K562 (cell line): Measurements from ENCODE around the gene ART4. TPM values are rescaled to one million over a fixed set of nuclear protein-coding genes. Genes with fewer than 3 reads are reported as not detected.
A peak's percentile ranks its signal among the peaks of the same experiment; 100 is the strongest.

Experiments
- AFF4 ChIP-seq: sonication (generic); formaldehyde crosslinking; IDR thresholded peaks from 2 replicates; pipeline ENCODE4 v1.8.0; 2023; ENCODE audit warnings: mild to moderate bottlenecking, missing genetic modification reagents
- ATF7 ChIP-seq: fragments of 450-650 bp; IDR thresholded peaks from 2 replicates; pipeline ENCODE4 v1.7.1; 2014; ENCODE audit warnings: mild to moderate bottlenecking, moderate library complexity
- BRCA1 ChIP-seq, 2 experiments: fragments of 450-650 bp in 1 of 2; sonication (generic) in 1 of 2; formaldehyde crosslinking in 1 of 2; IDR thresholded peaks; 2 replicates each; pipeline versions ENCODE4 v1.5.0 to v1.6.1; 2017 to 2020; ENCODE audit warnings: mild to moderate bottlenecking in 1 of 2, missing genetic modification reagents in 1 of 2
- BRD4 ChIP-seq: fragments of 200-600 bp; sonication (generic); IDR thresholded peaks from 2 replicates; pipeline ENCODE4 v1.6.1; 2017; ENCODE audit warnings: inconsistent platforms
- CTBP1 ChIP-seq: fragments of 450-650 bp; IDR thresholded peaks from 2 replicates; pipeline ENCODE4 v1.6.1; 2016; ENCODE audit warnings: borderline replicate concordance
- MXI1 ChIP-seq: IDR thresholded peaks from 2 replicates; pipeline ENCODE4 v1.6.1; 2011; ENCODE audit warnings: low read depth, mild to moderate bottlenecking, improper control_type of control experiment, low read length
- MYNN ChIP-seq, 2 experiments: sonication (generic); formaldehyde crosslinking in 1 of 2; IDR thresholded peaks; 2 replicates each; pipeline versions ENCODE4 v1.5.0 to v1.6.1; 2016 to 2020; ENCODE audit warnings: antibody characterized with exemption in 1 of 2, missing genetic modification reagents in 1 of 2
- NUFIP1 ChIP-seq: fragments of 450-650 bp; IDR thresholded peaks from 2 replicates; pipeline ENCODE4 v1.6.1; 2018; ENCODE audit not compliant: partially characterized antibody
- RAD51 ChIP-seq: fragments of 450-650 bp; IDR thresholded peaks from 2 replicates; pipeline ENCODE4 v1.7.1; 2016; ENCODE audit warnings: low read depth, mild to moderate bottlenecking, borderline replicate concordance
- RB1 ChIP-seq: fragments of 450-650 bp; IDR thresholded peaks from 2 replicates; pipeline ENCODE4 v1.6.1; 2017; ENCODE audit warnings: low read depth, mild to moderate bottlenecking
- RBM17 ChIP-seq: fragments of 200-400 bp; formaldehyde crosslinking; IDR thresholded peaks from 2 replicates; pipeline ENCODE4 v1.6.1; 2017; ENCODE audit warnings: low read depth, mild to moderate bottlenecking, low read length, borderline replicate concordance
- SIX5 ChIP-seq, 2 experiments: IDR thresholded peaks; 2 replicates each; pipeline ENCODE4 v1.6.1; 2011; ENCODE audit warnings: low read length in 2 of 2, borderline replicate concordance in 1 of 2, low read depth in 1 of 2, mild to moderate bottlenecking in 1 of 2, moderate library complexity in 1 of 2; ENCODE audit not compliant: insufficient read depth in 1 of 2
- SOX6 ChIP-seq: fragments of 450-650 bp; IDR thresholded peaks from 2 replicates; pipeline ENCODE4 v1.6.1; 2014; ENCODE audit warnings: mild to moderate bottlenecking
- SP1 ChIP-seq: sonication (generic); formaldehyde crosslinking; IDR thresholded peaks from 2 replicates; pipeline ENCODE4 v1.8.1; 2022; ENCODE audit warnings: mild to moderate bottlenecking, missing genetic modification reagents
- SREBF1 ChIP-seq: fragments of 150-350 bp; IDR thresholded peaks from 2 replicates; pipeline ENCODE4 v1.6.1; 2014; ENCODE audit warnings: antibody characterized with exemption, low read depth, low read length, borderline replicate concordance
- SREBF2 ChIP-seq: sonication (generic); formaldehyde crosslinking; IDR thresholded peaks from 2 replicates; pipeline ENCODE4 v1.4.0; 2020; ENCODE audit warnings: mild to moderate bottlenecking, missing genetic modification reagents
- TAL1 ChIP-seq: fragments of 450-650 bp; IDR thresholded peaks from 2 replicates; pipeline ENCODE4 v1.6.1; 2016; ENCODE audit warnings: mild to moderate bottlenecking
- TGIF2 ChIP-seq: sonication (generic); formaldehyde crosslinking; IDR thresholded peaks from 2 replicates; pipeline ENCODE4 v1.8.1; 2022; ENCODE audit warnings: mild to moderate bottlenecking, missing genetic modification reagents, moderate library complexity
- TRIM24 ChIP-seq, 2 experiments: fragments of 450-650 bp; IDR thresholded peaks; 2 replicates each; pipeline ENCODE4 v1.6.1; 2016
- YBX1 ChIP-seq: fragments of 450-650 bp; IDR thresholded peaks from 2 replicates; pipeline ENCODE4 v1.7.1; 2016; ENCODE audit warnings: mild to moderate bottlenecking
- ZMIZ1 ChIP-seq, 2 experiments: fragments of 150-350 bp in 1 of 2; IDR thresholded peaks; 2 replicates each; pipeline ENCODE4 v1.6.1; 2012 to 2016; ENCODE audit warnings: low read depth in 2 of 2, low read length in 2 of 2, mild to moderate bottlenecking in 1 of 2, moderate library complexity in 1 of 2
- ZNF395 ChIP-seq: fragments of 200-800 bp; sonication (Bioruptor generic); IDR thresholded peaks from 2 replicates; pipeline ENCODE4 v1.6.1; 2017; ENCODE audit warnings: missing genetic modification characterization, missing compliant biosample characterization
- polyA plus RNA-seq, 8 experiments: library from polyadenylated mRNA; depleted of rRNA in 4 of 8; stranded (reverse) in 5 of 8; unstranded in 3 of 8; fragments of >200 nt; fragmentation: Nextera tagmentation in 2 of 8; fragmentation: Illumina TruSeq in 1 of 8; extraction: Ambion mirVana in 2 of 8; extraction: Trizol in 1 of 8; gene quantifications; 2 replicates each; pipeline versions ENCODE4 v1.2.1 to v1.2.3, GENCODE V29; 2011 to 2014; ENCODE audit warnings: inconsistent platforms in 1 of 8, missing spikeins in 1 of 8
- total RNA-seq, 7 experiments: library from RNA; depleted of rRNA in 6 of 7; stranded (reverse); fragments of >200 nt in 6 of 7; fragmentation: Illumina TruSeq in 2 of 7; extraction: Trizol in 2 of 7; gene quantifications; 2 replicates each; pipeline versions ENCODE4 v1.2.1 to v1.2.3, GENCODE V29; 2011 to 2021; ENCODE audit warnings: low replicate concordance in 1 of 7

Gene ART4
- total and polyA plus RNA-seq, 9 of the 15 experiments (the other 6 are each of a cell fraction or from before 2014, with no cell fraction given), result 0.07 TPM; not detected in 8

DNA sequence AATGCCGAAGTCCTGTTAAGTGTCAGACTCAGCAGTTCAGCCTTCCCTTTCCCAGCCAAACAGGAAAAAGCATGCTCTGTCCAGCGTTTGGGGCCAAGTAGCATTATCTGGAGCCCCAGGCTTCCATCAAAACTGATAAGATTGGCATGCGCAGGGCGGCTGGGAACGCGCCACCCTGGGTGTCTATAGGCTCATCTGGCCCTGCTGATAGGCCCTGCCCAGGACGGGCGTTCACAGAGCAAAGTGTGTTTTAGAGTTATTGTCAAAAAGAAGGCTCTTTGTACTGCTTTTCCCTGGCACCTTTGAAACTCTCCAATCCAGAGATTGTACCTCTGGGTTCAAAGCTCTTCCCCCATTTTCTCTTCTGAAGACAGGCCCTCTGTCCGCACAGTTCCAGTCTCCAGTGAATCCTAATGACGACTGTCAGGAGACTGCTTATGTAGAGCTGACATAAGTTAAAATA, at the start of gene ART4 (continued):
- no peak for TF ChIP-seq SIX5 (IDR thresholded peaks at IDR 0.05; ENCODE audit: borderline replicate concordance in 1 of 2, insufficient read depth in 1 of 2, low read depth in 1 of 2, low read length in 2 of 2)
- peak; percentile 35; the same call in 1 of the 2 replicates for TF ChIP-seq MYNN (IDR thresholded peaks at IDR 0.05)
- no peak for TF ChIP-seq MYNN (CRISPR knock-in tag; IDR thresholded peaks at IDR 0.05)
- TF ChIP-seq RBM17, result no peak
- no peak for TF ChIP-seq SREBF2 (CRISPR knock-in tag)
- peak; percentile 47; the same call in 1 of the 2 replicates for TF ChIP-seq SOX6
- TF ChIP-seq CTBP1, result no peak
- no peak for TF ChIP-seq RAD51
- no peak for TF ChIP-seq BRD4
- no peak for TF ChIP-seq MXI1
- TF ChIP-seq BRCA1 (IDR thresholded peaks at IDR 0.05), result no peak
- TF ChIP-seq BRCA1 (CRISPR knock-in tag; IDR thresholded peaks at IDR 0.05), result no peak
- peak; percentile 40 to 64; a peak in 2 of 4 replicates for TF ChIP-seq TRIM24 (IDR thresholded peaks at IDR 0.05)
- TF ChIP-seq RB1, result no peak
- no peak for TF ChIP-seq AFF4 (CRISPR knock-in tag)
- no peak for TF ChIP-seq YBX1
- peak; percentile 71 for TF ChIP-seq TAL1
- TF ChIP-seq SP1, result no peak
- no peak for TF ChIP-seq TGIF2
- no peak for TF ChIP-seq NUFIP1
- no peak for TF ChIP-seq ZNF395
- TF ChIP-seq ATF7, result 0 out of 2 replicates have a peak, but pooled peaks have one; percentile 21
- no peak for TF ChIP-seq SREBF1
- no peak for TF ChIP-seq ZMIZ1 (IDR thresholded peaks at IDR 0.05; ENCODE audit: low read depth in 2 of 2, low read length in 2 of 2)
